ENCODE measurements around the gene NUCKS1.

Gene NUCKS1

DNA sequence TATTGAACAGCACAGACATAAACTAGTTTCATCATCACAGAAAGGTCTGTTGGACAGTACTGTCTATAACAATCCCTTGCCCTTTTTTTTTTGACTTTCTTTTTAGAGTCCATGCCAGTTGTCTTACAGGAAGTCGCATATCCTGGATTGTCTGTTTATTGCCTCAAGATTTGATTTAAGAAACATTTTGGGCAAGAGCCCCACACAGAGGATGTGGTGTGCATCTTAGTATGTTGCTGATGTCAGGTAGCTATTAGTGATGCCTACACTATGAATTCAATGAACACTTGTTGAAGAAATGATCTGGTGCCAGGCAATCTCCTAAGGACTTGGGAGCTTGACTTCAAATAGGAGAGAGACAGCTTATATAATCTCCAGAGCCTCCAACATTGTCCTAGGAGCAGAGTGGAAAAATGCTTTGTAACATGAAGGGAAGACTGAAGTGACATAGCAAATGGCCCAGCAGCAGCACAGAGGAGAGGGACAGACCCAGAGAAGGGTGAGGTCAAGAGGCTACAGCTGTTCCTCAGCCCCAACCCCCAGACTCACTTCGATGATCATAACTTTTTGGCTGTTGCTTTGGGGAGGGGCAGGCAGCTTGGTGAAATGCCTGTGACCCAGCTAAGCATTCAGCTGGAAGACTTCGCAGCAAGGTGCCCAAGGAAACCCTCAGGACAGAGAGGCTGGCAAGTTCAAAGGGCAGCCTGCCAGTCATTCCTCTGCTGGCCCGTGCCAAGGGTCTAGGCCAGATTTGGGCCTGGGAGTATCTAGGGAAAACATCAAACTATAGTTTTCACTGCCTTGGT is 32.8 kb upstream of the NUCKS1 start:
- DNase-seq (ENCODE audit: low read depth): no peak
- no peak overlapping the region for H3K4me3 ChIP-seq (ENCODE audit: control insufficient read depth, low read depth, low read length)
- TF ChIP-seq, protein P1, sequence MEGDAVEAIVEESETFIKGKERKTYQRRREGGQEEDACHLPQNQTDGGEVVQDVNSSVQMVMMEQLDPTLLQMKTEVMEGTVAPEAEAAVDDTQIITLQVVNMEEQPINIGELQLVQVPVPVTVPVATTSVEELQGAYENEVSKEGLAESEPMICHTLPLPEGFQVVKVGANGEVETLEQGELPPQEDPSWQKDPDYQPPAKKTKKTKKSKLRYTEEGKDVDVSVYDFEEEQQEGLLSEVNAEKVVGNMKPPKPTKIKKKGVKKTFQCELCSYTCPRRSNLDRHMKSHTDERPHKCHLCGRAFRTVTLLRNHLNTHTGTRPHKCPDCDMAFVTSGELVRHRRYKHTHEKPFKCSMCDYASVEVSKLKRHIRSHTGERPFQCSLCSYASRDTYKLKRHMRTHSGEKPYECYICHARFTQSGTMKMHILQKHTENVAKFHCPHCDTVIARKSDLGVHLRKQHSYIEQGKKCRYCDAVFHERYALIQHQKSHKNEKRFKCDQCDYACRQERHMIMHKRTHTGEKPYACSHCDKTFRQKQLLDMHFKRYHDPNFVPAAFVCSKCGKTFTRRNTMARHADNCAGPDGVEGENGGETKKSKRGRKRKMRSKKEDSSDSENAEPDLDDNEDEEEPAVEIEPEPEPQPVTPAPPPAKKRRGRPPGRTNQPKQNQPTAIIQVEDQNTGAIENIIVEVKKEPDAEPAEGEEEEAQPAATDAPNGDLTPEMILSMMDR (IDR thresholded peaks at IDR 0.05; ENCODE audit: control insufficient read depth, insufficient read depth, low read depth, low read length, missing control alignments): no peak

DNA sequence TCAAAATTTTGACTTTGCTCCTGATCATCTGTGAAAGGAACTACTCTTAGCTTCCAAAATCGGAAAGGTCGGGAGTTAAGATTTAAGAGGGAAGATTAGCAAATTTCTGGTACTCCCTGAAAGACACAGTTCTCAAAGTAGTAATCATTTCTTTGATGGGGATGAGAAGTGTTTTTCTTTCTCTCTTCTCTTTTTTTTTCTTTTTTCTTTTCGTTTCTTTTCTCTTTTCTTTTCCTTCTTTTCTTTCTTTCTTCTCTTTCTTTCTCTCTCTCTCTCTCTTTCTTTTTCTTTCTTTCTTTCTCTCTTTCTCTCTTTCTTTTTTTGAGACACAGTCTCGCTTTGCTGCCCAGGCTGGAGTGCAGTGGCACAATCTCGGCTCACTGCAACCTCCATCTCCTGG is 30.4 kb upstream of the NUCKS1 start:
- TF ChIP-seq, protein P1 (IDR thresholded peaks at IDR 0.05; ENCODE audit: control insufficient read depth, insufficient read depth, low read depth, low read length, missing control alignments): no peak
- no peak for DNase-seq (ENCODE audit: low read depth)
- H3K4me3 ChIP-seq (ENCODE audit: control insufficient read depth, low read depth, low read length): no peak overlapping the region

DNA sequence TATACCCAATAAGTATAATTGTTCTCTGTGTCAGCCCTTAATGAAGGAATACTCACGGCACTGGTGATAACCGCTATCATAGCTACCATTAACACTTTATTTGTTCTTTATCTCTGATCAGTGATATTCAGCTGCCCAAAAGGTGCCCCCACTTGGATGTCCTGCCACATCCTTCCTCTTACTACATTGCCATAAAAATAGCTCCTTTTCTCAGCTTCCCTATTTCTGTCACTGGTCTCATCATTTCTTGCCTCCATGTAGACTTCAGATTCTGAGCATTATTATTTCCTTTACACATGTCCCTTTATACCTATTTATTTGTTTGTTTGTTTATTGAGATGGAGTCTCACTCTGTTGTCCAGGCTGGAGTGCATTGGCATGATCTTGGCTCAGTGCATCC is 28.0 kb upstream of the NUCKS1 start:
- TF ChIP-seq, protein P1 (IDR thresholded peaks at IDR 0.05; ENCODE audit: control insufficient read depth, insufficient read depth, low read depth, low read length, missing control alignments): no peak
- no peak overlapping the region for H3K4me3 ChIP-seq (ENCODE audit: control insufficient read depth, low read depth, low read length)
- DNase-seq (ENCODE audit: low read depth): no peak

DNA sequence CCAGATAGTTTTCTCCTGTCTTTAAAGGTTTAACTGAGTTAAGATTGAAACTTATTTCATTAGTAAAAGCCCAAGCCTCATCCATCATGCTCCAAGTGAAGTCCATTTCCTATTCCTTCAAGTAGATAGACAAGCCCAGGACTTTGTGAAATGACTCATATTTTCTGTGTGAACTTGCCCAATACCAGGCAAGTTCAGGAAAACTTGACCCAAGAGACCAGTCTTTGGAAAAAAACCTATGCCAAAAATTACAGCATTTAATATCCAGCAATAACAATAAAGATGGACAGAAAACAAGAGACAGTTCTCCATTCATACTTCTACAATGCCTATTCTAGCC is 25.7 kb upstream of the NUCKS1 start:
- TF ChIP-seq, protein P1 (IDR thresholded peaks at IDR 0.05; ENCODE audit: control insufficient read depth, insufficient read depth, low read depth, low read length, missing control alignments): no peak
- peak overlapping the region; percentile 98; the same call in 1 of the 2 replicates for H3K4me3 ChIP-seq (ENCODE audit: control insufficient read depth, low read depth, low read length)
- peak; percentile 40 for DNase-seq (ENCODE audit: low read depth)

DNA sequence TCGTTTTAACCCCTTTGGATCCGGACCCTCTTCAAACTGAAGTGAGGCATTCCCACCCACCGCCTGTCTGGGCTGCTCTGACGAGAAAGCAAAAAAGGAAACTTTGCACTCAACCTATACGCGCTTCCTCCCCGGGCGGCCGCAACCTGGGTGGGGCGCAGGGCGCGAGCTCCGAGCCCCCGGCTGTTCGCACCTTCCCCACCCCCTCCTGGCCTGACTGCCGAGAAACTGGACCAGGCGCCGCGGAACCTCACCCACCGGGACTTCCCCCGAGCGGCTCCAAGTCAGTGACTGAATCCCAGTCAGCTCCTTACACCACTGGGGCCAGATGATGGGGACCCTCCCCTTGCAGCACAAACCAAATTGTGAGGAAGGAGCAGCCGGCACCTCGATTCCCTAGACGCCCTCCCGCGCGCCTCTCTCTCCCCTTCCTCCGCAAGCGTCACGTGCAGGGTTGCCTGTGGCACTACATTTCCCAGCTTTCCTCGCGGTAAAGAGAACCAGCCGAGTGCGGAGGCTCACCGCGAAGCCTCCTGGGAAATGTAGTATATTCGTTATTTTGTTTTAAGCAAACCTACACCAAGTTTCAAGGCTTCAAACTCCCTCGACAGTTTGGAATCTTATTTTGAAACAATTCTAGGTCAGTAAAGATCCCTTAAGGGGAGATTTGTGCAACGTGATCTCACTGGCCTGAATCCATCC is 25.2 kb upstream of the NUCKS1 start, which contains the start of gene RAB29:
Gene RAB29, minus strand, starts transcription at position 468 of the 702 bp plus-strand sequence. CDS start 526 bp downstream, outside the sequence.
- H3K4me3 ChIP-seq (ENCODE audit: control insufficient read depth, low read depth, low read length): peak within 1 kb of the TSS; percentile 98
- TF ChIP-seq, protein P1 (IDR thresholded peaks at IDR 0.05; ENCODE audit: control insufficient read depth, insufficient read depth, low read depth, low read length, missing control alignments): no peak
- peak; percentile 14 for DNase-seq (ENCODE audit: low read depth)

DNA sequence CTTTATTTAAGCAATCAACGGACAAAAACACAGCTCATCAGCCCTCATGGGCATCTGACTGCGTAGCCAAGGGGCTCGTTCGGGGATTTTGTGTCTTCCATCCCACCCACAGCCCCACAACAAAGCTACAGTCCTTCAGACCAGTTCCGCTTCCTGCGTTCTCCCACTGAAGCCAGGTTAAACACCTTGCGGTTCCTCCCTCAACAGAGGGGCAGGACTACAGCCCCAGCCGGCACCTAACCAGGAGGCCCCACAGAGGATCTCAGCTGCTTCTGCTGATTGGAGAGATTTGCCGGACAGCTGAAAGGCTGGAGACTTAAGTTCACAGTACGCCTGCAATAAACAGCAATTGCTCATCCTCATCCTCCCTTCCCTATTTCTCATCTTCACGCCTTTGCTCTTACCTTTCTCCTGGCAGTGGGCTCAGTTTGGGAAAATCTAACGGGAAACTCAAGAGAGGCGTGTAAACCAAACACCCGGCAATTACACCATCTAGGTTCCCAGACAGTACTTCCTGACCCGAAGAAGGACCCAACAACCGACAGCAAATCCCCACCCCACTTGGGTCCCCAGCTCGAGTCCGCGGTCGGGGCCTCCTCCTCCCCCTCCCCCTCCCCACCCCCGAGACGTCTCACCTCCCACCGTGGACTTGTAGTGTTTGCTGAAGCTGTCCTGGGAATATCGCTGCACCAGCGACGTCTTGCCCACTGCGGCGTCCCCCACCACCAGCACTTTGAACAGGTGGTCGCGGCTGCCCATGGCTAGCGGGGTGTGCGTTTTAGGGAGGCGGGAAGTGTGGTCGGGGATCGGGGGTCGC is 24.4 kb upstream of the NUCKS1 start:
- no peak for DNase-seq (ENCODE audit: low read depth)
- TF ChIP-seq, protein P1 (IDR thresholded peaks at IDR 0.05; ENCODE audit: control insufficient read depth, insufficient read depth, low read depth, low read length, missing control alignments): no peak
- peak overlapping the region; percentile 98 for H3K4me3 ChIP-seq (ENCODE audit: control insufficient read depth, low read depth, low read length)
